Kidney (tissue), 14 donors: ENCODE data around the gene PCF11. TPM values are rescaled to one million over a fixed set of nuclear protein-coding genes. Genes with fewer than 3 reads are reported as not detected.

Source experiments
- DNase-seq, 5 donors: peaks; one replicate each; pipeline ENCODE4 v3.0.0-alpha.2; 2013 to 2020
- FAIRE-seq: peaks from 2 replicates; lab custom pipeline; 2012; peaks lifted over from hg19 to GRCh38; lab: Jason Lieb, UNC
- H3K27ac ChIP-seq, 2 donors: one replicate each; pipeline ENCODE4 v1.7.0; 2013; ENCODE audit warnings: low read depth in 2 of 2, low read length in 2 of 2, inconsistent platforms in 1 of 2
- H3K27me3 ChIP-seq: one replicate; pipeline ENCODE4 v1.7.1; 2013; ENCODE audit warnings: low read length, inconsistent platforms; ENCODE audit not compliant: control insufficient read depth, insufficient read depth
- H3K36me3 ChIP-seq, 3 donors: one replicate each; pipeline versions ENCODE4 v1.7.0 to v1.7.1; 2013; ENCODE audit warnings: low read length in 3 of 3, control low read depth in 1 of 3, inconsistent platforms in 1 of 3; ENCODE audit not compliant: insufficient read depth in 3 of 3, control insufficient read depth in 2 of 3
- H3K4me1 ChIP-seq, 3 donors: one replicate each; pipeline versions ENCODE4 v1.7.0 to v1.7.1; 2013; ENCODE audit warnings: low read length in 3 of 3, inconsistent platforms in 1 of 3, low read depth in 1 of 3; ENCODE audit not compliant: control insufficient read depth in 2 of 3, insufficient read depth in 2 of 3
- H3K4me3 ChIP-seq, 3 donors: one replicate each; pipeline versions ENCODE4 v1.7.0 to v1.8.1; 2013; ENCODE audit warnings: low read length in 3 of 3, control low read depth in 1 of 3, inconsistent platforms in 1 of 3
- H3K9ac ChIP-seq, 3 donors: one replicate each; pipeline versions ENCODE4 v1.7.0 to v1.7.1; 2013; ENCODE audit warnings: low read length in 3 of 3, control low read depth in 1 of 3, inconsistent platforms in 1 of 3
- H3K9me3 ChIP-seq, 3 donors: one replicate each; pipeline versions ENCODE4 v1.7.0 to v1.7.1; 2013; ENCODE audit warnings: low read length in 3 of 3, control low read depth in 1 of 3, inconsistent platforms in 1 of 3; ENCODE audit not compliant: control insufficient read depth in 2 of 3, insufficient read depth in 1 of 3
- CTCF ChIP-seq: IDR thresholded peaks from 3 replicates; pipeline ENCODE4 v1.5.1; 2012; ENCODE audit warnings: mild to moderate bottlenecking, moderate library complexity, borderline replicate concordance; ENCODE audit not compliant: insufficient read depth; ENCODE audit errors: extremely low read depth
- intact Hi-C: fragments of 100-400 bp; cut with DNase I; formaldehyde crosslinking; loops from one replicate; pipeline ENCODE4 v1.11.1; 2022
- polyA plus RNA-seq: library from polyadenylated mRNA; stranded (reverse); fragments of 350-450 nt; fragmentation: Illumina TruSeq; extraction: RNeasy Lipid Tissue Mini Kit (QIAGEN cat#74804); gene quantifications from one replicate; pipeline ENCODE4 v1.2.3, GENCODE V29; 2014; ENCODE audit warnings: low read depth, low replicate concordance; ENCODE audit not compliant: insufficient read depth
- total RNA-seq: library from RNA; stranded (reverse); fragmentation: NEBNext Ultra II Directional; extraction: Animal tissue kit (Norgen Biotek cat#: 25700); gene quantifications from one replicate; pipeline ENCODE4 v1.2.1, GENCODE V29; 2021
- donor health status: control.
- donor health status: control.
- donor health status: control.
- donor health status: control.
- donor health status: control.
- donor health status: DM: yes; HTN: yes; CAD: no.
- donor health status: Normal renal cell carcinoma (clear cell type).

The PCF11 gene
- total and polyA plus RNA-seq, 2 donors from 2014 or later, result 19.3 to 61.2 TPM

- no peak overlapping the region for H3K4me3 ChIP-seq
- no peak overlapping the region for H3K27ac ChIP-seq
- FAIRE-seq (no peak), DNase-seq (no peak)
- no peaks in the 10 kb centered on the region for H3K36me3 ChIP-seq
- no peak for TF ChIP-seq CTCF
- no peak overlapping the region for H3K9ac ChIP-seq
- peaks cover 0 to 3% (median 0%) of the 10 kb centered on the region in 3 donors for H3K4me1 ChIP-seq
- no peaks in the 10 kb centered on the region for H3K9me3 ChIP-seq
- no peaks in the 10 kb centered on the region for H3K27me3 ChIP-seq
- intact Hi-C loops, result no loop called here
These were observed 41.9 kb upstream of the PCF11 start for GRCh38 chr11:83115026-83115425.

GRCh38 chr11:83115551-83115950 is 41.4 kb upstream of the PCF11 start:
- Histone ChIP-seq H3K4me3 (peak overlapping the region in 2 of 3 donors; percentile 13 to 43), H3K27ac (no peak overlapping the region), H3K9ac (no peak overlapping the region), H3K27me3 (no peaks in the 10 kb centered on the region), H3K9me3 (no peaks in the 10 kb centered on the region), H3K36me3 (no peaks in the 10 kb centered on the region), H3K4me1 (peaks cover 0 to 3% (median 0%) of the 10 kb centered on the region in 3 donors)
- FAIRE-seq (no peak), DNase-seq (peak in 3 of 5 donors; percentile 12 to 36 (median 34))
- no peak for TF ChIP-seq CTCF
- intact Hi-C loops, result no loop called here

GRCh38 chr11:83116015-83116641 is 40.8 kb upstream of the PCF11 start:
- no peaks in the 10 kb centered on the region for H3K27me3 ChIP-seq
- no peak for TF ChIP-seq CTCF
- FAIRE-seq (no peak), DNase-seq (no peak)
- no peaks in the 10 kb centered on the region for H3K9me3 ChIP-seq
- intact Hi-C loops, result no loop called here
- peaks cover 0 to 3% (median 0%) of the 10 kb centered on the region in 3 donors for H3K4me1 ChIP-seq
- peak overlapping the region in 2 of 3 donors; percentile 13 to 43 for H3K4me3 ChIP-seq
- no peak overlapping the region for H3K27ac ChIP-seq
- no peaks in the 10 kb centered on the region for H3K36me3 ChIP-seq
- no peak overlapping the region for H3K9ac ChIP-seq
